Liver (tissue), 9 donors: ENCODE measurements around the gene TRIM72. TPM values are rescaled to one million over a fixed set of nuclear protein-coding genes. Genes with fewer than 3 reads are reported as not detected.

Experiments used
- DNase-seq: peaks from one replicate; pipeline ENCODE4 v3.0.0-alpha.2; 2017; ENCODE audit warnings: low spot score
- H3K27ac ChIP-seq, 2 donors: one replicate each; pipeline ENCODE4 v1.7.0; 2013; ENCODE audit warnings: inconsistent platforms in 2 of 2, low read length in 2 of 2, control low read depth in 1 of 2, low read depth in 1 of 2, mild to moderate bottlenecking in 1 of 2
- H3K27me3 ChIP-seq, 4 donors: one replicate each; pipeline versions ENCODE4 v1.6.1 to v1.7.0; 2013; ENCODE audit warnings: low read length in 3 of 4, inconsistent platforms in 1 of 4, mild to moderate bottlenecking in 1 of 4, moderate library complexity in 1 of 4; ENCODE audit not compliant: control insufficient read depth in 4 of 4, insufficient read depth in 4 of 4
- H3K36me3 ChIP-seq, 4 donors: one replicate each; pipeline versions ENCODE4 v1.6.1 to v1.7.0; 2013; ENCODE audit warnings: low read length in 3 of 4, mild to moderate bottlenecking in 3 of 4, low read depth in 1 of 4, moderate library complexity in 1 of 4; ENCODE audit not compliant: control insufficient read depth in 4 of 4, insufficient read depth in 3 of 4
- H3K4me1 ChIP-seq, 4 donors: one replicate each; pipeline versions ENCODE4 v1.6.1 to v1.7.0; 2013; ENCODE audit warnings: low read length in 3 of 4, mild to moderate bottlenecking in 3 of 4, moderate library complexity in 1 of 4; ENCODE audit not compliant: control insufficient read depth in 4 of 4, insufficient read depth in 4 of 4
- H3K4me3 ChIP-seq, 3 donors: one replicate each; pipeline versions ENCODE4 v1.6.1 to v1.7.0; 2013; ENCODE audit warnings: low read length in 3 of 3, control low read depth in 1 of 3, low read depth in 1 of 3, mild to moderate bottlenecking in 1 of 3
- H3K9ac ChIP-seq, 2 donors: one replicate each; pipeline ENCODE4 v1.7.0; 2013; ENCODE audit warnings: low read length in 2 of 2, mild to moderate bottlenecking in 2 of 2, moderate library complexity in 2 of 2, control low read depth in 1 of 2, low read depth in 1 of 2
- H3K9me3 ChIP-seq, 4 donors: one replicate each; pipeline versions ENCODE4 v1.6.1 to v1.7.0; 2013; ENCODE audit warnings: low read length in 3 of 4; ENCODE audit not compliant: control insufficient read depth in 4 of 4
- EGR1 ChIP-seq, 2 donors: IDR thresholded peaks; 2 replicates each; pipeline ENCODE4 v1.6.1; 2016 to 2018; ENCODE audit warnings: antibody characterized with exemption in 2 of 2, low read depth in 2 of 2
- FOXA1 ChIP-seq: IDR thresholded peaks from 2 replicates; pipeline ENCODE4 v1.6.1; 2016; ENCODE audit warnings: antibody characterized with exemption
- FOXA2 ChIP-seq: IDR thresholded peaks from 2 replicates; pipeline ENCODE4 v1.6.1; 2016; ENCODE audit warnings: antibody characterized with exemption
- GABPA ChIP-seq, 2 donors: IDR thresholded peaks in 1 of 2; conservative IDR thresholded peaks in 1 of 2; 2 replicates each; pipeline ENCODE4 v1.6.1; 2016; ENCODE audit warnings: antibody characterized with exemption in 2 of 2, mild to moderate bottlenecking in 1 of 2, moderate library complexity in 1 of 2
- HNF4A ChIP-seq, 2 donors: conservative IDR thresholded peaks; 2 replicates each; pipeline ENCODE4 v1.6.1; 2016; ENCODE audit warnings: antibody characterized with exemption in 2 of 2, mild to moderate bottlenecking in 2 of 2
- HNF4G ChIP-seq: IDR thresholded peaks from 2 replicates; pipeline ENCODE4 v1.6.1; 2016; ENCODE audit warnings: antibody characterized with exemption
- JUND ChIP-seq, 2 donors: IDR thresholded peaks; 2 replicates each; pipeline ENCODE4 v1.6.1; 2016; ENCODE audit warnings: antibody characterized with exemption in 2 of 2
- NR2F2 ChIP-seq: IDR thresholded peaks from 2 replicates; pipeline ENCODE4 v1.6.1; 2016; ENCODE audit warnings: antibody characterized with exemption
- RAD21 ChIP-seq, 2 donors: IDR thresholded peaks; 2 replicates each; pipeline ENCODE4 v1.6.1; 2016; ENCODE audit warnings: antibody characterized with exemption in 2 of 2, mild to moderate bottlenecking in 2 of 2
- RXRA ChIP-seq, 2 donors: IDR thresholded peaks; 2 replicates each; pipeline ENCODE4 v1.6.1; 2017 to 2018; ENCODE audit warnings: antibody characterized with exemption in 2 of 2, mild to moderate bottlenecking in 1 of 2
- SP1 ChIP-seq: IDR thresholded peaks from 2 replicates; pipeline ENCODE4 v1.6.1; 2018; ENCODE audit warnings: antibody characterized with exemption, mild to moderate bottlenecking
- TAF1 ChIP-seq: conservative IDR thresholded peaks from 2 replicates; pipeline ENCODE4 v1.6.1; 2016; ENCODE audit warnings: antibody characterized with exemption, mild to moderate bottlenecking
- YY1 ChIP-seq: IDR thresholded peaks from 2 replicates; pipeline ENCODE4 v1.6.1; 2016; ENCODE audit warnings: antibody characterized with exemption, mild to moderate bottlenecking
- WGBS: extraction: QIAGEN DNeasy Blood & Tissue Kit; methylation state at CpG from one replicate; pipeline ENCODE4 v1.1.7; 2013; 5-methylcytosine and 5-hydroxymethylcytosine counted together
- polyA plus RNA-seq, 2 donors: library from polyadenylated mRNA; stranded (reverse) in 1 of 2; unstranded in 1 of 2; fragments of 200-250 nt in 1 of 2; fragments of >200 nt in 1 of 2; fragmentation: Nextera tagmentation in 1 of 2; extraction: Ambion mirVana in 1 of 2; gene quantifications; one replicate each; pipeline versions ENCODE4 v1.2.1 to v1.2.3, GENCODE V29; 2013 to 2015
- total RNA-seq, 2 donors: library from RNA; depleted of rRNA; stranded (reverse); fragments of >200 nt; gene quantifications; one replicate each; pipeline ENCODE4 v1.2.3, GENCODE V29; 2014
- TF ChIP-seq, protein P1 (sequence below): IDR thresholded peaks from 2 replicates; pipeline ENCODE4 v1.6.1; 2016; ENCODE audit warnings: antibody characterized with exemption
- TF ChIP-seq, protein P2 (sequence below): IDR thresholded peaks from 2 replicates; pipeline ENCODE4 v1.6.1; 2016; ENCODE audit warnings: antibody characterized with exemption
- TF ChIP-seq, protein P3 (sequence below): fragments of 150-350 bp; IDR thresholded peaks from 2 replicates; pipeline ENCODE4 v1.5.1; 2017; ENCODE audit warnings: improper control_type of control experiment, low read depth, low read length; ENCODE audit not compliant: missing input control
- TF ChIP-seq, protein P4 (sequence below): IDR thresholded peaks from 2 replicates; pipeline ENCODE4 v1.6.1; 2016; ENCODE audit warnings: antibody characterized with exemption
- donor health status: healthy.
- donor health status: healthy.
- donor health status: healthy.
- donor health status: healthy.
- donor health status: healthy.

Gene TRIM72
- total and polyA plus RNA-seq, 4 donors: under 0.01 to 0.10 (median 0.02) TPM; not detected in 1

DNA sequence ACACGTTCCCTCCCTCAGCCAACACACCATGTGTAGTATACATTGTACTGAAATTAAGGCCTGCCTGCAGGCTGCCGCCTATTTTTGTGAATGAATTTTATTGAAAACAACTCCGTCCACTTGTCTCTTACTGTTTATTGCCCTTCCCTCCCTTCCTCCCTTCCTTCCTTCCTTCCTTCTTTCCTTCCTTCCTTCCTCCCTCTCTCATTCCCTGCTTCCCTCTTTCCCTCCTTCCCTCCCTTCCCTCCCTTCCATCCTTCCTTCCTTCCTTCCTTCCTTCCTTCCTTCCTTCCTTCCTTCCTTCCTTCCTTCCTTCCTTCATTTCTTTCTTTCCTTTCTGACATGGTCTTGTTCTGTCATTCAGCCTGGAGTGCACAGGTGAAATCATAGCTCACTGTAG lies 48.2 kb downstream of the TRIM72 start:
- TF ChIP-seq HNF4A (conservative IDR thresholded peaks at IDR 0.05) (no peak), TAF1 (no peak), GABPA (IDR thresholded peaks at IDR 0.05 in 1 of 2, conservative IDR thresholded peaks at IDR 0.05 in 1 of 2) (no peak), FOXA1 (no peak), EGR1 (IDR thresholded peaks at IDR 0.05; ENCODE audit: low read depth in 2 of 2) (no peak), HNF4G (no peak), JUND (IDR thresholded peaks at IDR 0.05) (no peak), SP1 (no peak), FOXA2 (no peak)
- TF ChIP-seq, protein P1, sequence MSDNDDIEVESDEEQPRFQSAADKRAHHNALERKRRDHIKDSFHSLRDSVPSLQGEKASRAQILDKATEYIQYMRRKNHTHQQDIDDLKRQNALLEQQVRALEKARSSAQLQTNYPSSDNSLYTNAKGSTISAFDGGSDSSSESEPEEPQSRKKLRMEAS: no peak
- TF ChIP-seq, protein P2, sequence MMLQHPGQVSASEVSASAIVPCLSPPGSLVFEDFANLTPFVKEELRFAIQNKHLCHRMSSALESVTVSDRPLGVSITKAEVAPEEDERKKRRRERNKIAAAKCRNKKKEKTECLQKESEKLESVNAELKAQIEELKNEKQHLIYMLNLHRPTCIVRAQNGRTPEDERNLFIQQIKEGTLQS: no peak
- TF ChIP-seq, protein P3, sequence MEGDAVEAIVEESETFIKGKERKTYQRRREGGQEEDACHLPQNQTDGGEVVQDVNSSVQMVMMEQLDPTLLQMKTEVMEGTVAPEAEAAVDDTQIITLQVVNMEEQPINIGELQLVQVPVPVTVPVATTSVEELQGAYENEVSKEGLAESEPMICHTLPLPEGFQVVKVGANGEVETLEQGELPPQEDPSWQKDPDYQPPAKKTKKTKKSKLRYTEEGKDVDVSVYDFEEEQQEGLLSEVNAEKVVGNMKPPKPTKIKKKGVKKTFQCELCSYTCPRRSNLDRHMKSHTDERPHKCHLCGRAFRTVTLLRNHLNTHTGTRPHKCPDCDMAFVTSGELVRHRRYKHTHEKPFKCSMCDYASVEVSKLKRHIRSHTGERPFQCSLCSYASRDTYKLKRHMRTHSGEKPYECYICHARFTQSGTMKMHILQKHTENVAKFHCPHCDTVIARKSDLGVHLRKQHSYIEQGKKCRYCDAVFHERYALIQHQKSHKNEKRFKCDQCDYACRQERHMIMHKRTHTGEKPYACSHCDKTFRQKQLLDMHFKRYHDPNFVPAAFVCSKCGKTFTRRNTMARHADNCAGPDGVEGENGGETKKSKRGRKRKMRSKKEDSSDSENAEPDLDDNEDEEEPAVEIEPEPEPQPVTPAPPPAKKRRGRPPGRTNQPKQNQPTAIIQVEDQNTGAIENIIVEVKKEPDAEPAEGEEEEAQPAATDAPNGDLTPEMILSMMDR: no peak
- TF ChIP-seq, protein P4, sequence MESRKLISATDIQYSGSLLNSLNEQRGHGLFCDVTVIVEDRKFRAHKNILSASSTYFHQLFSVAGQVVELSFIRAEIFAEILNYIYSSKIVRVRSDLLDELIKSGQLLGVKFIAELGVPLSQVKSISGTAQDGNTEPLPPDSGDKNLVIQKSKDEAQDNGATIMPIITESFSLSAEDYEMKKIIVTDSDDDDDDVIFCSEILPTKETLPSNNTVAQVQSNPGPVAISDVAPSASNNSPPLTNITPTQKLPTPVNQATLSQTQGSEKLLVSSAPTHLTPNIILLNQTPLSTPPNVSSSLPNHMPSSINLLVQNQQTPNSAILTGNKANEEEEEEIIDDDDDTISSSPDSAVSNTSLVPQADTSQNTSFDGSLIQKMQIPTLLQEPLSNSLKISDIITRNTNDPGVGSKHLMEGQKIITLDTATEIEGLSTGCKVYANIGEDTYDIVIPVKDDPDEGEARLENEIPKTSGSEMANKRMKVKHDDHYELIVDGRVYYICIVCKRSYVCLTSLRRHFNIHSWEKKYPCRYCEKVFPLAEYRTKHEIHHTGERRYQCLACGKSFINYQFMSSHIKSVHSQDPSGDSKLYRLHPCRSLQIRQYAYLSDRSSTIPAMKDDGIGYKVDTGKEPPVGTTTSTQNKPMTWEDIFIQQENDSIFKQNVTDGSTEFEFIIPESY: no peak
- WGBS: 77% methylated on average over 3 of the region's 3 CpGs
- Histone ChIP-seq H3K4me1 (peaks cover 0 to 1% (median 0%) of the 10 kb centered on the region in 4 donors), H3K36me3 (no peaks in the 10 kb centered on the region), H3K4me3 (no peak overlapping the region), H3K9me3 (no peaks in the 10 kb centered on the region), H3K27ac (no peak overlapping the region), H3K9ac (no peak overlapping the region), H3K27me3 (no peaks in the 10 kb centered on the region)
- no peak for DNase-seq

DNA sequence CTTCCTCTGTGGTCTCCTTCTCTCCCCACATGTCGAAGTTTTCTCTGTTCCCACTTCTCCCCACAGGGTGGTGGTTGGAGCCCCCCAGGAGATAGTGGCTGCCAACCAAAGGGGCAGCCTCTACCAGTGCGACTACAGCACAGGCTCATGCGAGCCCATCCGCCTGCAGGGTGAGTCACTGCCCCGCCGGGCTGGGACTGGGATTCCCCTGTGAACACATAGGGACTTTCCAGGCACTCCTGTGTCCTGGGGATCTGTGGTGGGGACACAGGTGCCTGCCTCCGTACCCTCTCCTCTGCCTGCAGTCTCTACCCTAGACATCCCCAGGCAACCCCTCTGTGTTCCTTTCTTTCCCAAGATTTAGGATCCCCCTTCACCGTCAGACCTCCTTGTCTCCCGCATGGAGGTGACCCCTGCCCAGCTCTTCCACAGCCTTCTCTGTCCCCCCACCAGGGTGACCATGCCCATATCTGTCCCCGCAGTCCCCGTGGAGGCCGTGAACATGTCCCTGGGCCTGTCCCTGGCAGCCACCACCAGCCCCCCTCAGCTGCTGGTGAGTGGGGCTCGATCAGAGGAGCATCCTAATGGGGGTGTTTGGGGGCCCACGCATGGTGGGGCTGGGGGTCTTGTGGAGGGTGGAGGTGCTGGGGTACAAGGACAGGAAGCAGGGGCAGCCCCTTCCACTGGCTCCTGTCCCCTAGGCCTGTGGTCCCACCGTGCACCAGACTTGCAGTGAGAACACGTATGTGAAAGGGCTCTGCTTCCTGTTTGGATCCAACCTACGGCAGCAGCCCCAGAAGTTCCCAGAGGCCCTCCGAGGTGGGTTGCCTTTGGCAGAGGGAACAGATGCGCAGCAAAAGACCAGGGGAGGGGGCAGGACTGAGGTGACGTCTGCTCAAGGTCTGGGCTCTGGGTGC lies 51.7 kb downstream of the TRIM72 start:
- TF ChIP-seq, protein P4: no peak
- TF ChIP-seq GABPA (IDR thresholded peaks at IDR 0.05 in 1 of 2, conservative IDR thresholded peaks at IDR 0.05 in 1 of 2) (no peak), HNF4A (conservative IDR thresholded peaks at IDR 0.05) (no peak), YY1 (no peak), SP1 (no peak), RXRA (IDR thresholded peaks at IDR 0.05) (no peak), RAD21 (IDR thresholded peaks at IDR 0.05) (no peak), FOXA1 (no peak), HNF4G (no peak), NR2F2 (no peak), FOXA2 (no peak)
- TF ChIP-seq, protein P1: no peak
- TF ChIP-seq, protein P2: no peak
- TF ChIP-seq, protein P3: no peak
- Histone ChIP-seq H3K27ac (no peak overlapping the region), H3K9ac (no peak overlapping the region), H3K4me1 (no peaks in the 10 kb centered on the region), H3K4me3 (no peak overlapping the region), H3K9me3 (no peaks in the 10 kb centered on the region), H3K36me3 (peaks cover 0 to 1% (median 0%) of the 10 kb centered on the region in 4 donors), H3K27me3 (no peaks in the 10 kb centered on the region)
- WGBS: 66% methylated on average over 20 of the region's 20 CpGs
- no peak for DNase-seq
